Kidney tubule cell (primary cell): ENCODE data around the gene TCERG1.
"Not testable (repeated sequence)": the region's sequence is repeated elsewhere in the genome, so short reads cannot be mapped to it uniquely, and the experiment has no call there.

Experiments used
- DNase-seq: peaks from one replicate; pipeline ENCODE4 v3.0.0-alpha.2; 2018; ENCODE audit warnings: low spot score

Gene TCERG1

DNA sequence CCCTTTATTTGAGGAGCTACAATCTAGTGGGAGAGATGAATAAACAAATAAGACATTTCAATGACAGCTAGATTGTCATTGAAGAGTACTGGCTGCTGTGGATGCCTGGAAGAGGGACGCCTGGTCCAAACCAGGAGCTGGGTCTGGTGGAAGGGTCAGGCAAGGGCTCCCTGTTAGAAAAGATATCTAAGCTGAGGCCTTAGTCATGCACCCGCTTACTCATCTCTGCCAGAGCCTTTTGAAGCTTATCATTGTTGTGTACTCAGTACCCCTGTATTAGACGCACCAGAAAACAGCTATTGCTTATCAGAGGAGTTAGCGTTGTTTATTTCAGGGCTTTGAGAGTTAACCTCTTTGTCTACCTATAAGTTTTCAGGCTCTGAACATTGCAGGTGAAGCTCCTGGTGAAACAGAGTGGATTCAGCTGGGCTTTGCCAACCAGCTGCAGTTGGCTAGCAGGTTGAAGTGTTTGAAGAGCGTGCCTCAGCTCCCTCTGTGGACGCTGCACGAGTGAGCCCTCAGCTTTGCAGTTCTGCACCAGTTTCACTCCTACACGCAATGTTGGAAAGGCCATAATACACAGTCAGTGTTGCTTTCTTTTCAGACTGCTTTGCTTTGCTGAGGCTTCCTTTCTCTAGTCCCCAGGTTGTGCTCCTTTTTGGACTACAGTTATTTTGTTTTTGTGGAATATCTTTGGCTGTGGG is 74.4 kb downstream of the TCERG1 start:
- DNase-seq: no peak

DNA sequence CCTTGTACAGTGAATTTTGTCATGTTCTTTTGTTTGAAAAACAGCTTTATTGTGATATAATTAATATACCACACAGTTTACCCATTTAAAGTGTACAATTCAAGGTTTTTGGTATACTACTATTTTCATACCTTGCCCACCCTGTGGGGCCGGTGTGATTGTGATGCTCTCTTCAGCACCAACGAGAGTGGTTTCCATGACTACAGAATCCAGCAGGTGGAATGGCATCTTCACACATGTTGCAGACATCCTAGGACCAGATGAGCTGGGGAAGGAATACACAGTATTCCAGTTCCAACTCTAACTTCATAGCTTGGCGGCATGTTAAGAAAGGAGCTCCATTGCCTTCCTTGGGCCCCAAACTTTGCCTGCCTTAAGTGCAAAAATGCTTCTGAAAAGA is 76.6 kb downstream of the TCERG1 start:
- DNase-seq: no peak

DNA sequence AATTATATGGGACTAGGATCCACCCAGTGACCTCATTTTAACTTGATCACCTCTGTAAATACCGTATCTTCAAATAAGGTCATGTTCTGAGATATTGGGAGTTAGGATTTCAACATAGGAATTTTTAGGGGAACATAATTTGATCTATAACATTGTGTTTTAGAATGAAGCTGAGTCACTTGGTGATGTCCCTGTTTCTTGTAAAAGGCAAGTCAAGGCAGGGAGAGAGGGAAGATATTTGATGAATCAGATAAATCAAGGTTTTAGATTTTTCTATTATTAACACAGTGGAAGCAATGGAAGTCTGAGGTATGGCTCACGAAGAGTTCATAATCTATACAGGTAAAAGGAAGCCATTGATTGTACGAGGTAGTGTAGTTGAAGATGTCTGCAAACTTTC is 80.7 kb downstream of the TCERG1 start:
- no peak for DNase-seq

DNA sequence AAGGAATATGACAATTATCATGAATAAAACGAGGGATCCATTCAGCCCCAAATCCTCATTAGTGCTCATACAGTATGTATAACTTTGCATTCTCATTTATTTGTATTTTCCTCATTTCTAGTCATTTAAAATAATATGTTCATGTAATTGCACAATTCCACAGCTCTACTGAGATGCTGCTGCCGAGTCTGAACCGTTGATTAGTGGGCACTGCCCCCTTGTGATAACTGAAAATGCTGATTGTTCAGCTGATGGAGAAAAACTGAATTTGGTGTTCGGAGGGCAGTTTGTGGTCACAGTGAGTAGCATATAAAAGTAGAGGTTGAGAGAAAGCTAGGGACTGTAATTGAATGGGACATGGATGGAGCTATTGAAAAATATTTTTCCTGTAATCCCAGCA is 81.1 kb downstream of the TCERG1 start:
- DNase-seq: no peak

DNA sequence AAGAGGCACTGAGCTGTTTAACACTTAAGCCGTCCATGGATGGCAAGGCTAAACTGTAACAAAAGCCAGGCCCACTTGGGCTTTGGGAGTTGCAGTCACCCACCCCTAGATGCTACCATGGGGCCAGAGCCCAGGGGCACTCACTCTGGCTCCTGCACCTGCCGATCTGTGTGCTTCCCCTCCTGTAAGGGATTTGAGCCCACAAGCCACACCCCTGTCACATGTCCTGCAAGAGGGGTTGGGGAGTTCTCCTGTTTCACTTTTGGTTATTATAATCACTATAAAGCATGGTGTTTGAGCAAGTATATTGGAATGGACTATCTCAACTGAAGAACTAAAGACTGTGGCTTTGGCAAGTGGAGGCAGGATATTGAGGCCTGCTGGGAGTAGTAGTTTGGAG is 82.9 kb downstream of the TCERG1 start:
- no peak for DNase-seq

DNA sequence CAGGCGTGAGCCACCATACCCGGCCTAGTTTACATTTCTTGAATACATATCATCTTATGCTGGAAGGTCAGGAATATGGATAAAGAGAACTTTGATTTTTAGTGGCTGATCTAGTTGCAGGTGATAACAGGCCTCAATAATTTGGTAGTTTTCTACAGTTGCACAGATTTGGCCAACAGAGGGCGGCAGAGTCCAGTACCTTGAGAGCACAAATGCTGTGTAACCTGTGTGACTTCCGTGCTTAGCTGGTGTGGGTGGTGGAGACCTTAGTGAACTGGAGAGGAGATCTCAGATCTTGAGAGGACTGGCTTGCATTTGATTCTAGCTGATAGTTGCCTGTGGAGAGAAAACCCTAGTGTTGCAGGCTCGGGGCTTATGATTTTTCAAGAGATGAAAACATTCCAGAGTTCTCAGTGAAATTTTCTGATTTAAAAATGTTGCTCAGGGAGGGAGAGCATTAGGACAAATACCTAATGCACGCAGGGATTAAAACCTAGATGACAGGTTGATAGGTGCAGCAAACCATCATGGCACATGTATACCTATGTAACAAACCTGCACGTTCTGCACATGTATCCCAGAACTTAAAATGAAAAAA is 86.2 kb downstream of the TCERG1 start:
- DNase-seq: peak; percentile 75

DNA sequence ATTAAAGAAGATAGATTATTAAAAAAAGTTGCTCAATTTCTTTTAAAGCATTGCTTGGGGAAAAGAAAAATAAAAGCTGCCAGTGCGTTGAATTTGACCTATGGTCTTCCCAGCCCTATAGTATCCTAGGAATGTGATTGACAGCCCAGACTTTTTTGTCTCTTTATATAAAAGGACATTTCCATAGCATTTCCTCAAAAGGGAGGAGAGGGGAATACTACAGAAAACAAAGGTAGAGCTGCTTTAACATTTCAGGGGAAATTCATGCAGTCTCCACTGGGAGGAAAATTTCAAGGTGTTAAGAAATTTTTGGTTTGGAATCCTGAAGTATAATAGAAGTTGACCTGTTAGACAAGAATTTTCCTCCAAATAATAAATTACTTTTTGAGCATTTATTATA is 86.7 kb downstream of the TCERG1 start:
- no peak for DNase-seq

DNA sequence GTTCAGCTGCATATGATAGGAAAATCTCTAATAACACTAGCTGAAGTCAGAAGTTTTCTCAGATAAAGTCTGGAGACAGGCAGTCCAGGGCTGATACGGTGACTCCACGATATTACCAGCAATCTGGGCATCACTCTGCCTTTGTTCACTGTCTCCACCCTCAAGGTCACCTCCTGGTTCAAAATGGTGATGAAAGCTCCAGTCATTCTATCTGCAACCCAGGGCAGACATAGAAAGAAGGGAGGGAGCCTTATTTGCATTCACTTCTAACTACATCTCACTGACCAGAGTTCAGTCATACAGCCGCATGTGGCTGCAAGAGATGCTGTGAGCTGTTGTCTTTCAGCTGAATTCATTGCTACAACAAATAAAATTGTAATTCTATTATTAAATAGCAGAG is 91.3 kb downstream of the TCERG1 start:
- no peak for DNase-seq

DNA sequence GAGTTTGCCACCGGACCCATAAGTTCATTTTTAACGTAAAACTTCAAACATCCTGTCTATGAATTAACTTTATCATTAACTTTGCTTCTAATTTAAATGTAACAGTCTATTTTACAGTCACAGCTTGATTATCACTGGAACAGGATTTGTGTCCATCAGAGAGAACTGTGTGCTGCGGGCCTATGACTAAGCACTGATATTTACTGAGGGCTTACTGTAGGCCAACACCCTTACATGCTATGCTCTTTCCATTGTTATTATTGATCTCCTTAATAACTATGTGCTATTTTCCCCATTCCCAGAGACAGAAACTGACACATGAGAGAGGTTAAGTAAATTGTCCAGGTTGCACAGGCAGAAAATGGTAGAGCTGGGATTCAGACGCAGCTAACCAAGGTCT is 92.8 kb downstream of the TCERG1 start:
- DNase-seq: no peak

DNA sequence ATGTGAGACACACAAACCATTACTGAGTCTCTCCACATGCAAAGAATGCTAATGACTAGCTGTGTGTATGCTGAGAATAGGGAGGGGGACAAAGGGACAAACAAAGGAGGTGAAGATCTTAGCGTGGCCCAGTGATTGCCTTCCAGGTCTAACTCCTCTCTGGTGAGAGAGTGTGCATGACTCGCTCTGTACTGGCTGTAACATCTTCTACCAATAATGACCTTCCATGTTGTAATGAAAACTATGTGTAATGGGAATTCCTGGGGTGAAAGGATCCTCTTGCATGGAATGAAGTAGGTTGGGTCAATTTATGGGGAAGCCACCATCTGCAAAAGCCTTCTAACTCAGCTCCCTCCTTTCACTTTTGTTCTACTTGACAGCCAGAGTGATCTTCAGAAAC is 93.3 kb downstream of the TCERG1 start:
- peak; percentile 39 for DNase-seq

DNA sequence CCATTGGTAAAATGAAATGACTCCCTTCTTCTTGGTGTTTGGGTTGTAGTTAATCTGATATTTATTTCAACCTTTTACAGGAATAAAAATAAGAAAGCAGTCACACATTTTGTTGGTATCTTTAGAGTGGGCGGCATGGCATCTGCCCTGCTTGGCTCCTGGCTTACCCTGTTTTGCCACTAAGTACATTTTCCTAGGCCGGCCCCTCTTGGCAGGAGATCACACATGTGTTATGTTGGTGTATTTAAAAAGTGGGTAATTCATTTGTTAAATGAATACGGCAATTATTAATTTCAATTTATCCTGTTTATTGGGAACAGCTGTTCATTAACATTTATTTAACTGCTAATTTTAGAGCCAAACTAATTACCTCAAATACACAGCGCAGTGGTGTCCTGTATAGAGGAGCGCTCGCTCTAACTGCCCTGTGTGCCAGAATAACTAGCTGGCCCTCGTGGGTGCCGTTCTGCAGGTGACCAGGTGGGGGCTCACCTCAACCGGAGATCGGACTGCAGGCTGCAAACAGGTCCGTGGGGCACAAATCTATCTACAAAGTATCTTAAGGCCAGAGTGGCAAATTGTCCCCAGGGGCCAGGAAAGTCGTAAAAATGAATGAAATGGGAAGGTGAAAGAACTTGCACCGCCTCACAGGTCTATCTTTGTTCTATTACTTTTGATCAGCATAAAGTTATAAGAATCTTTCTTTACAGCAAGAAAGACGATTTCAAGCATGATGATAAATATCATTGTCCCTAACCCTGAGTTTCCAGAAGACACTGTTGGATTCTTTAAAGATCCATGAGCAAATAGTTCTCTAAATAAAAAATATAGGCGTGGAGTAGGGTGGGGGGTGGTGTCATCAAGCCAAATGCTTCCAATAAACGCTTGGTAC is 95.1 kb downstream of the TCERG1 start:
- DNase-seq: peak; percentile 73

DNA sequence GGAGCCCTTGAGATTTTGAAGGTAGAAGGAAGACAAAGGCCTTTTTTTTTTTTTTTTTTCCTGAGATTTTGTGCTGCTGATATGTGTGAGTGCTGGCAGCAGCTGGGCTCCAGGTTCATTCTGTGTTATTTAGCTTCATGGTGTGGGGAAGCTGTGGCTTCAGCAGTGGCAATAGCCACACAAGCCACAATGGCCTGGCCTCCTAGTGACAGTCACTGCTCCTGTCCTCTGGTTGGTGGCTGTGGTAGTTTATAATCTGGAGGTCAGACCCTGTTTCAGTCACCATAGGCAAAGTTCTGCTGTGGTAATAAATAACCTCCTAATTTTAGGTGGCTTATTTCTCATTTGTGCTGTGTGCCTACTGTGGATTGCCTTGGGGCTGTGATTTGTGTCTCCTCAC is 97.1 kb downstream of the TCERG1 start:
- no peak for DNase-seq

DNA sequence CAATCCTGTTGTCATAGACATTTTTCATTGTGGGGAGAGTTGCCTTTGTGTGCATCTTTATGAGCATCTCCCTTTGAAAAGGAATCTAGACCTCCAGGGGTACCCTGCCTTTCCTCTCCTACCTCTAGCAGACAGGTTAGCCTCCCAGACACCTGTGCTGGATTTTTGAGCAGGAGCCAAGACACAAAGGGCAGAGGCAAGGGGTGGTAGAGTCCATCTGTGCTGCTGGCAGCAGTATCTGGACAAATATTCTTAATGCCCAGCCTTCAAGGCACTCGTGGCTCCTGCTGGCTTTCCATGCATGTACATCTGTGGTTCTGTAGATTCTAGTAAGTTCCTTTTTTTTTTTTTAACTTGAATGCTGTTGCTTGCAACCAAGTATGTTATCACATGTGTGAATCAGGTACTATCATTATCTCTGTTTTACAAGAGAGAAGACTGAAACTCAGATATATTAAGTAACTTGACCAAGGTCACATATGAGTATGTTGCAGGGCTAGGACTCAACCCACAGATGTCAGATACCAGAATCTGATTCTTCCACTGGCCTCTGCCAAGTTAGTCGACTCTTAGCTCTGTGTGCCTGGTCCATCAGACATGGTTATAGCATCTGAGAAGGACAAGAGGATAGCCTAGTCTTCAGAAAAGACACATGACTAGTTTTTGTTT is 101.8 kb downstream of the TCERG1 start:
- DNase-seq: no peak

DNA sequence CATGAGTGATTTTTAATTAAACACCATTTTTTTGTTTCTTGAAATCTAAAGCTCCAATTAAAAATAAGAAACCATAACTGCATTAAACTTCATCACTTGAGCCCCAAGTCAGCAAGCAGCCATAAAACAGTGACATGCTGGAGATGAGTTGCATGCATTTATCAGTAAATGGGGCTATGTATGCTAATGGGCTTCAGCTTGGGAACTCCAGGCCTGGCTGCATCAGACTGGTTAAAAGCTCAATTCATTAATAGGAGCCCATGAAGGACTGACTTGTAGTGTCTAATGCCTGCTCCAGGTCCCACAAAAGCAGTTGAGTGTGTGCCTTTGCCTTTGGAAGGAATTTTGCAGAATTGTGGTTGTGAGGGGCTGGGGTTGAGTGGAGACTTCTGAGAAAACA is 102.5 kb downstream of the TCERG1 start:
- DNase-seq: no peak

DNA sequence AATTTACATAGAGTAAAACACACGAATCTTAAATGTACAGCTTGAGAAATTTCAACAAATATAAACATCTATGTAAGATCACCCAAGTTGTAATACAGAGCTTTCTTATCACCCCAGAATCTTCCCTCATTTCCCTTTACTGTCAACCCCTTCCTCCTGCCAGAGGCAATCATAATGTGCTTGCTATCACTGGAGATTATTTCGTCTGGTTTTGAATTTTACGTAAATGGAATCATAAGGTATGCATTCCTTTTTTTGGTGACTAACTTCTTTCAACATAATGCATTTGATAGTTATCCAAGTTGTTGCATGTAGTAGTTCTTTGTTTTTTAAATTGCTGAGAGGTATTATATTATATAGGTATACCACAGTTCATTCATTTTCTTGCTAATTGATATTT is 106.3 kb downstream of the TCERG1 start:
- no peak for DNase-seq

DNA sequence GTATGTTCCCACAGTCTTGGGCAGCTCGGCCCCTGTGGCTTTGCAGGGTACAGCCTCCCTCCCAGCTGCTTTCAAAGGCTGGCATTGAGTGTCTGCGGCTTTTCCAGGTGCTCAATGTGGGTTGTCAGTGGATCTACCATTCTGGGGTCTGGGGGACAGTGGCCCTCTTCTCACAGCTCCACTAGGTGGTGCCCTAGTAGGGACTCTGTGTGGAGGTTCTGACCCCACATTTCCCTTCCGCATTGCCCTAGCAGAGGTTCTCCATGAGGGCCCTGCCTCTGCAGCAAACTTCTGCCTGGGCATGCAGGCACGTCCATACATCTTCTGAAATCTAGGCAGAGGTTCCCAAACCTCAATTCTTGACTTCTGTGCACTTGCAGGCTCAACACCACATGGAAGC is 109.8 kb downstream of the TCERG1 start:
- DNase-seq: not testable (repeated sequence)

DNA sequence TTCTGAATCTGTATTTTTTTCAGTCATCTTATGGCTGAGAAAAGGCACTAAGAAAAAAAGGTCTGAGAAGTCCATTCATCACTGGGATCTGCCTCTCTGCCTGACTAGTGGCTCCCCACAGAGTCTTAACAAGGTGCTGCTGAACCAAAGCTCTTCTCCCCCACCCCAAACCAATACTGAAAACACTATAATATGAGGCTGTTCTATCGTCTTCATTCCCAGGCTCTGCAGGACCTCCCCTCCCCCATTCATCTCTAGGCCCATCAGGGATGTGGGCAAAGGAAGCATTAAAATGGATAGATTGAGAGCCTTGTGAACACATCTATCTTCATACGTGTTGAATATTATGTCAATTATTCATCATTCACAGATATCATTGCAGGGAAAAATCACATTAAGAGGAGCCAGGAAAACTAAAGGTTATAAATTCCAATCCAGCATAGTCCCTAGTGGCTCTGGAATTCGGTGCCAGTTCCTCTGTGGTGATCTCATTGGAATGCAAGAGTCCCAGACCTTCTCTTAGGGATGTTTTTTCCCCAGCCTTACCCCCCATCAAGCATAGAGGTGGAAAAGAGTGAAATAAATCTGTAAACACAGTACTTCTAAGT is 113.2 kb downstream of the TCERG1 start:
- DNase-seq: peak; percentile 84
